Uterus (tissue), 4 donors: ENCODE data around the gene MCM9. TPM values are rescaled to one million over a fixed set of nuclear protein-coding genes. Genes with fewer than 3 reads are reported as not detected.

Experiments used
- DNase-seq, 2 donors: peaks; one replicate each; pipeline ENCODE4 v3.0.0-alpha.2; 2019 to 2020
- H3K27ac ChIP-seq, 2 donors: fragments of 200-600 bp; sonication (generic); 1 replicate in 1 of 2; 2 replicates in 1 of 2; pipeline ENCODE4 v1.5.1; 2016 to 2018
- H3K27me3 ChIP-seq, 2 donors: fragments of 200-600 bp; sonication (generic); one replicate each; pipeline ENCODE4 v1.5.1; 2018 to 2019; ENCODE audit warnings: control low read depth in 1 of 2
- H3K36me3 ChIP-seq, 2 donors: fragments of 200-600 bp; sonication (generic); one replicate each; pipeline ENCODE4 v1.5.1; 2019; ENCODE audit warnings: control low read depth in 1 of 2
- H3K4me1 ChIP-seq, 2 donors: fragments of 200-600 bp; sonication (generic); one replicate each; pipeline ENCODE4 v1.5.1; 2018 to 2019; ENCODE audit warnings: control low read depth in 1 of 2
- H3K4me3 ChIP-seq, 2 donors: fragments of 200-600 bp; sonication (generic); 1 replicate in 1 of 2; 2 replicates in 1 of 2; pipeline ENCODE4 v1.5.1; 2018 to 2019; ENCODE audit warnings: mild to moderate bottlenecking in 1 of 2
- H3K9me3 ChIP-seq, 2 donors: fragments of 200-600 bp; sonication (generic); one replicate each; pipeline ENCODE4 v1.5.1; 2019; ENCODE audit warnings: control low read depth in 1 of 2
- CTCF ChIP-seq, 4 experiments: fragments of 200-600 bp in 2 of 4; fragments of 450-650 bp in 2 of 4; sonication (generic) in 2 of 4; IDR thresholded peaks; one replicate each; pipeline ENCODE4 v1.5.1; 2016 to 2019; ENCODE audit warnings: antibody characterized with exemption in 4 of 4, mild to moderate bottlenecking in 2 of 4, moderate library complexity in 1 of 4
- POLR2A ChIP-seq, 2 donors: fragments of 450-650 bp; IDR thresholded peaks; one replicate each; pipeline ENCODE4 v1.6.1; 2016; ENCODE audit warnings: antibody characterized with exemption in 2 of 2, mild to moderate bottlenecking in 1 of 2, moderate library complexity in 1 of 2
- intact Hi-C: fragments of 100-400 bp; cut with DNase I; formaldehyde crosslinking; loops from one replicate; pipeline ENCODE4 v1.15.1; 2023; ENCODE audit warnings: low total_unique reads
- total RNA-seq, 4 donors: library from RNA; depleted of rRNA in 3 of 4; stranded (reverse); fragments of >200 nt in 3 of 4; gene quantifications; one replicate each; pipeline versions ENCODE4 v1.1.0 to v1.2.4, GENCODE V29; 2014 to 2023
- donor health status: DM: yes; HTN: yes; CAD: no.

MCM9 gene
- total RNA-seq, 4 donors from 2014 or later: 4.4 to 40.0 (median 24.5) TPM

- H3K36me3 ChIP-seq: no peaks in the 10 kb centered on the region
- intact Hi-C loops: no loop called here
- no peak for TF ChIP-seq CTCF (IDR thresholded peaks at IDR 0.05)
- no peak for TF ChIP-seq POLR2A (IDR thresholded peaks at IDR 0.05)
- H3K4me1 ChIP-seq: no peaks in the 10 kb centered on the region
- no peaks in the 10 kb centered on the region for H3K9me3 ChIP-seq
- no peak overlapping the region for H3K4me3 ChIP-seq
- no peak overlapping the region for H3K27ac ChIP-seq
- DNase-seq: no peak
- no peaks in the 10 kb centered on the region for H3K27me3 ChIP-seq
These were observed 31.3 kb downstream of the MCM9 start for GRCh38 chr6:118903691-118904090.

GRCh38 chr6:118903138-118903537 lies 31.8 kb downstream of the MCM9 start:
- Histone ChIP-seq H3K4me3 (no peak overlapping the region), H3K9me3 (no peaks in the 10 kb centered on the region), H3K27ac (no peak overlapping the region), H3K27me3 (no peaks in the 10 kb centered on the region), H3K36me3 (no peaks in the 10 kb centered on the region), H3K4me1 (no peaks in the 10 kb centered on the region)
- TF ChIP-seq CTCF (IDR thresholded peaks at IDR 0.05) (no peak), POLR2A (IDR thresholded peaks at IDR 0.05) (no peak)
- intact Hi-C loops: no loop called here
- no peak for DNase-seq

- Histone ChIP-seq H3K9me3 (no peaks in the 10 kb centered on the region), H3K27me3 (no peaks in the 10 kb centered on the region), H3K27ac (no peak overlapping the region), H3K4me3 (no peak overlapping the region), H3K4me1 (no peaks in the 10 kb centered on the region), H3K36me3 (no peaks in the 10 kb centered on the region)
- no peak for DNase-seq
- TF ChIP-seq POLR2A (IDR thresholded peaks at IDR 0.05): no peak
- no peak for TF ChIP-seq CTCF (IDR thresholded peaks at IDR 0.05)
- intact Hi-C loops: no loop called here
These were observed 32.2 kb downstream of the MCM9 start for GRCh38 chr6:118902726-118903125.

GRCh38 chr6:118899948-118900347 lies 35.0 kb downstream of the MCM9 start:
- Histone ChIP-seq H3K36me3 (no peaks in the 10 kb centered on the region), H3K4me1 (no peaks in the 10 kb centered on the region), H3K9me3 (no peaks in the 10 kb centered on the region), H3K4me3 (no peak overlapping the region), H3K27me3 (no peaks in the 10 kb centered on the region), H3K27ac (no peak overlapping the region)
- DNase-seq: no peak
- TF ChIP-seq POLR2A (IDR thresholded peaks at IDR 0.05) (no peak), CTCF (IDR thresholded peaks at IDR 0.05) (no peak)
- intact Hi-C loops: no loop called here

GRCh38 chr6:118897386-118897785 lies 37.6 kb downstream of the MCM9 start:
- H3K27me3 ChIP-seq: no peaks in the 10 kb centered on the region
- H3K9me3 ChIP-seq: no peaks in the 10 kb centered on the region
- no peaks in the 10 kb centered on the region for H3K4me1 ChIP-seq
- H3K36me3 ChIP-seq: no peaks in the 10 kb centered on the region
- H3K4me3 ChIP-seq: no peak overlapping the region
- TF ChIP-seq POLR2A (IDR thresholded peaks at IDR 0.05) (no peak), CTCF (IDR thresholded peaks at IDR 0.05) (no peak)
- no peak overlapping the region for H3K27ac ChIP-seq
- intact Hi-C loops: no loop called here
- DNase-seq: no peak
